Left kidney (tissue), 2 donors: ENCODE data around the gene MAD1L1. TPM values are rescaled to one million over a fixed set of nuclear protein-coding genes. Genes with fewer than 3 reads are reported as not detected.
"Not testable (repeated sequence)": the region's sequence is repeated elsewhere in the genome, so short reads cannot be mapped to it uniquely, and the experiment has no call there.

Experiments
- DNase-seq: peaks from one replicate; pipeline ENCODE4 v3.0.0-alpha.2; 2013
- polyA plus RNA-seq: library from polyadenylated mRNA; unstranded; fragments of 120-200 nt; gene quantifications from one replicate; pipeline ENCODE4 v1.2.1, GENCODE V29; 2013; ENCODE audit not compliant: insufficient read length

Gene MAD1L1
- polyA plus RNA-seq, 1 donor, result 21.8 TPM

DNA sequence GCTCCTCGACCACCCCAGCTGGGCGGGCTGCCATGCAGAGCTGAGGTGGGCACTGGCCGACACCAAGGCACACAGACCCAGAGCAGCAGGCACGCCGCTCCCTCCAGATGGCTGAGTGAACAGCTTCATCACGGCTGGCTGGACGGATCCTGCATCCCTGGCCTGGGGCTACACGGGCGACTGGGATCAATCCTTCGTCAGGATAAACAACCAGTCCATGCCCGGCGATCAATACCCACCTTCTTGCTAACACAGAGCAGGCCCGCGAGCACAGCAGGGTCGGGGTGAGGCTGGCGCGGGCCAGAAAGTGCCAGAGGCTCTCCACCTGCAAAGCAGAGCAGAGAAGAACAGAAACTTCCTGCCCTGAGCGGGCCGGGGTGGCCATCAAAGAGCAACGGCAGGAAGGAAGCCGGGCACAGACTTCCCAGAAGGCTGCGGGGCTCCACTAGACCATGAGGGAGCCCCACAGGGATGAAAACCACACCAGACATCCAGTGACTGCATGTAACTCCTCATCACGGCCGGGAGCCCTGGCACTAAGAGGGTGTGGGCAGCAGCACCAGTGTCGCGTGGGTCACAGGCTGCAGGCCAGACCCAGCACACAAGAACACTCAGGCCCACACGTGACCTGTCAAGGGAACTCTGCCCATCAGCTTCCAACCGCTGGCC, 166.4 kb downstream of the MAD1L1 start:
- DNase-seq, result no peak

DNA sequence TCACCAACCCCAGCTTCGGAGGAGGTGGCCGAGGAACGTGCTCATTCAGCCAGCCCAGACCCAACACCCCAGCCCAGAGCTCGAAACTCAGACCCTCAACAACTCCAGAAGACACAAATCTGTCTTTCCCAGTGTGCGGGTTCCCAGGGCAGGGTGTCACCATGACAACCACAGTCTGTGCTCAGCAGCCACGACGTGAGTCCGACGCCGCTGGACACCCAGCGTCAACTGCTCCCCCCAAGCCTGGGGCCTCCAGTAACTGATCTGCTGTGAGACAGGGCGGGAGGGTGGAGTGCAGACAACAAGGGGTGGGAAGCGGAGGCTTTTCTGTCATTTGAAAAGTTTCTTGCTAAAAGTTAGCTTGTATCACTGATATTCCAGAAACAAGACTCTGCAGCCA, 167.2 kb downstream of the MAD1L1 start:
- DNase-seq, result no peak

DNA sequence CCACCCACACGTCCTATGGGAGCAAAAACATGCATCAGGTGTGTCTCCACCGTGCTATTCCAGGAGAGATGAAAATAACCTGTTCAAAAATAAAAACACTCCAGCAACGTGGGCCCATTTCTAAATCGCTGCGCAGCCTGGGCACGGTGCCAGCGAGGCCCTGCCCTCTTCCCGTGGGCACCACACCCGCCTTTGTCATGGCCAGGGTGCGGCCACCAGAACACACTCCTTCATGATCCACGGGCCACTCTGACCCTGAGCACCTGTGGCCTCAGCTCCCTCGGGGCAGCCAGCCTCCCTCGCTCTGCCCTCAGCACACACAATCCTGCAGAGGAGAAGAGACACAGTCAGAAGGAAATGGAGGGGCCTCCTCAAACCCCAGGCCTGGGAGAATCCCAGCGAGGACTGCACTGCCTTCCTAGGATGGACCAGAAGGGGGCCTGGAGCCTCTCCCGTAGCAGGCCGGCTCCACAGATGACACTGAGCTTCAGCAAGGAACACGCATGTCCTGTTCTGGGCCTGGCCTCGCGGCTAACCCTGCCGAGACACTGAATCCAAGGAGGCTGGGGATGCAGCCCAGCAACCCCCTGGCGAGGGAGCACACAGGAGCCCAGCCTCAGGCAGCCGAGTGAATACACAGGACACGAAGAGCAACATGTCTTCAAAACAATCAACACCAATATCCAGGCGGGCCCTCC, 169.0 kb downstream of the MAD1L1 start:
- no peak for DNase-seq

DNA sequence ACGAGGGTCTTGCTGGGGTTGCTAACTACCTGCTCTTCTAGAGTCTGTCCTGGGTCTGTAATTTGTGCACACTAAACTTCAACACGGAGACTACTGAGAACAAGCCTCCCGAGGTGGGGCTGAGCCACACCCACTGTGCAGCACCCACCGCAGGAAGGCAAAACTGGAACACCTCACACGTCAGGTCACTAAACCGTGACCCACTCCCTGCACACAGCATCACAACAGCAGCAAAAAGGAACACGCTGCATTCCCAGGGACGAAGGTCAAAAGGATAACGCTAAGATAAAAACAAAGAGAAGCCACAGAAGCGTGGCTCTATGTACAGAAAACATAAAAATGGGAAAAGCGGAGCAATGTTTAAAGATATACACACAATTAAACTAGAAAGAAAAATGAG, 170.1 kb downstream of the MAD1L1 start:
- no peak for DNase-seq

DNA sequence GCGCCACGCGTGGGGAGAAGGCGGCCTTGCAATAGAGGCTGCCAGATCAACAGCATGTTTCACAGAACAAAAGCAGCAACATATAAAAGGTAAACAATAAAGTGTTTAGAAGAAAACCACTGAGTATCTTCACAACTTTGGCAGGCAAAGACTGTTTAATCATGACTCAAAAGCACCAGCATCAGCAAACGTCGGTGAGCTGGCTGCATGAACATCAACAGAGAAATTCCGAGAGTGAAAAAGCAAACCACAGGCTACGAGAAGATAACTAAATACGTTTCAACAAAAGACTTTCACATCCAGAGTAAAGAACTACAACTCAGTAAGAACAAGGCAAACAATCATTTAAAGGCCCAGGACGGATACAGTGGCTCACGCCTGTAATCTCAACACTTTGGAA, 172.0 kb downstream of the MAD1L1 start:
- no peak for DNase-seq

DNA sequence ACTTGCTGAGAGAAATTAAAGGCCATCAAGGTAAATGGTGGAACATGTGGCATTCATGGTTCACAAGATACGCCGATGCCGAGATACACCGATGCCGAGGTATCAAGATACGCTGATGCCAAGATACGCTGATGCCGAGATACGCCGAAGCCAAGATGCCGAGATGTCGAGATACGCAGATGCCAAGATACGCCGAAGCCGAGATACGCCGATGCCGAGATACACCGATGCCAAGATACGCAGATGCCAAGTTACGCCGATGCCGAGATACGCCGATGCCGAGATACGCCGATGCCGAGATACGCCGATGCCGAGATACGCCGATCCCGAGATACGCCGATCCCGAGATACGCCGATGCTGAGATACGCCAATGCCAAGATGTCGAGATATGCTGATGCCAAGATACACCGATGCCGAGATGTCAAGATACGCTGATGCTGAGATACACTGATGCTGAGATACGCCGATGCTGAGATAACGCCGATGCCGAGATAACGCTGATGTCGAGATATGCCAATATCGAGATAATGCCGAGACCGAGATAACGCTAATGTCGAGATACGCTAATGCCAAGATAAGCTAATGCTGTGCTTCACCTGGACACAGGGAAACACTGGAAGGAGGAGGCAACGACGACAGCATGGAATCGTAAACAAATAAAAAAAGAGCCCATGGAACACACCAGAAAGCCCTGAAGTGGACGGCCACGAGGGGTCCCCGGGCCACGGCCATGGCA, 172.6 kb downstream of the MAD1L1 start:
- DNase-seq, result no peak

DNA sequence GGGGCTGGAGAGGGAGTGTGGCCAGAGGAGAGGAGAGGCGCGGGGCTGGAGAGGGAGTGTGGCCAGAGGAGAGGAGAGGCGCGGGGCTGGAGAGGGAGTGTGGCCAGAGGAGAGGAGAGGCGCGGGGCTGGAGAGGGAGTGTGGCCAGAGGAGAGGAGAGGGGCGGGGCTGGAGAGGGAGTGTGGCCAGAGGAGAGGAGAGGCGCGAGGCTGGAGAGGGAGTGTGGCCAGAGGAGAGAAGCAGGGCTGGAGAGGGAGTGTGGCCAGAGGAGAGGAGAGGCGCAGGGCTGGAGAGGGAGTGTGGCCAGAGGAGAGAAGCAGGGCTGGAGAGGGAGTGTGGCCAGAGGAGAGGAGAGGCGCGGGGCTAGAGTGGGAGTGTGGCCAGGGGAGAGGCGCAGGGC, 174.5 kb downstream of the MAD1L1 start:
- not testable (repeated sequence) for DNase-seq

DNA sequence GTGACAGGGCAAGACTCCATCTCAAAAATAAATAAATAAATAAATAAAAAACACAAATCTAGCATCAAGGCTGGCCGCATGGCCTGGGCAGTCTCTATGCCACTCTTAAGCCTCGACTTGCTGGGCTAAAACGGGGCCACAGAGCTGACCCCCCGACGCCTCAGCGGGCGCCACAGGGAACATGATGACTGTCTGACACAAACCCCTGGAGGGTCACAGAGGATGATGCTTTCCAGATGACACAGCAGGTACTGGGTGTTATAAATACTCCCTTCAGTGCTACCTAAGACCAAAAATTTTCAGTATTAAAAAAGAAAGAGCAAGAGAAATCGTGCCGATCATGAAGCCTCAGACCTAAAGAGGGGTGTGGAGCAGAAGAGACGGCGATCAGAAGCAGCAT, 176.8 kb downstream of the MAD1L1 start:
- no peak for DNase-seq

DNA sequence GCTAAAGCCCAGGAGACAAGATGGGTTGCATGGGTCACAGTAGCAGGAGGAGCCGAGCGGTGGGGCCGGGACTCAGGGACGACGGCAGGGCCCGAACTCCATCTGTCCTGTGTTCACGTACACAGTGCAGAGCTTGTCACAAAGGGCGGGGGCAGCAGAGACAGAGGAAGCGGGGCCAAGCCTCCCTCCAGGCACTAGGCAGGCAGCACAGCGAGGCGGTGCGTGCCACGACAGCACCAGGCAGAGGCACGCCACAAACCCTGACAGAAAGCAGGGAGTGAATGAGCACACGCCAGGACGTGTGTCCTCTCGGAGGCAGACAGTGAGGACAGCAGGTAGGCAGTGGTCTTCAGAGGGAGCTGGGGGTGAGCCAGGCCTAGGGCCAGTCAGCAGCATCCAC, 177.8 kb downstream of the MAD1L1 start:
- no peak for DNase-seq

DNA sequence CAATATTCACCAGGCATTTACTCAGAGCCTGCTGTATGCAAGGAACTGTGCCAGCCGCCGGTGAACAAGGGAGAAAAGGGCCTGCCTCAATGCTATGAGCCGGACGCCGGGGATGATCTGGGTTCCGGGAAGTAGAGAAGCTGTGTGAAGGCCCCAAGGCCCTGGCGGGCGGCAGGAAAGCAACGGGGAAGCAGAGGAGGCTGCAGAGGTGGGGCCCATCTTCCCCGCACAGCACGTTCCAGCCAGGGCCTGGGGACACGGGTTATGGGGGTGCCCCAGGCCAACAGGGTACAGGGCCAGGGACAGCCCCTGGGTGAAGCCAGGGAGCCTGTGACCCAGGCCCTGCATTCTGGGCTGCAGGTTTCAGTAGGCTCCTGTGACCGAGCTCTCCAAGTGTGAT, 179.3 kb downstream of the MAD1L1 start:
- no peak for DNase-seq

DNA sequence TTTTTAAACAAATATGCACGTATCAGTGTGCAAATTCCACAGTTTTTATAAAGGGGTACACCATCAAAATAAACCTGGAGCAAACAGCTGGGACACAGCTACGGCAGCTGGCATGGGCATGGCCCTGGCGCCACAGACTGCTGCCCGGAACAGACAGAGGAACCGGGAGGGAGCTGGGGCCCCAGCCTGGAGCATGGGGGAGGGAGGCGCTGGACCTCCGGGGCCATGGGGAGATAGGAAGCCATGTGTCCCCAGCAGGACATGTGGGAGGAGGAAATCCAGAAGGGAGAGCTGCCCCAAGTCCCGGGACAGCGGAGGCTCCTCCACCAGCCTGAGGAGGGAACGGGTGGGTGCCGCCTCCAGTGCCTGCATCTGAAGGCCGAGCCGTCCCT, 180.1 kb downstream of the MAD1L1 start:
- DNase-seq, result no peak

DNA sequence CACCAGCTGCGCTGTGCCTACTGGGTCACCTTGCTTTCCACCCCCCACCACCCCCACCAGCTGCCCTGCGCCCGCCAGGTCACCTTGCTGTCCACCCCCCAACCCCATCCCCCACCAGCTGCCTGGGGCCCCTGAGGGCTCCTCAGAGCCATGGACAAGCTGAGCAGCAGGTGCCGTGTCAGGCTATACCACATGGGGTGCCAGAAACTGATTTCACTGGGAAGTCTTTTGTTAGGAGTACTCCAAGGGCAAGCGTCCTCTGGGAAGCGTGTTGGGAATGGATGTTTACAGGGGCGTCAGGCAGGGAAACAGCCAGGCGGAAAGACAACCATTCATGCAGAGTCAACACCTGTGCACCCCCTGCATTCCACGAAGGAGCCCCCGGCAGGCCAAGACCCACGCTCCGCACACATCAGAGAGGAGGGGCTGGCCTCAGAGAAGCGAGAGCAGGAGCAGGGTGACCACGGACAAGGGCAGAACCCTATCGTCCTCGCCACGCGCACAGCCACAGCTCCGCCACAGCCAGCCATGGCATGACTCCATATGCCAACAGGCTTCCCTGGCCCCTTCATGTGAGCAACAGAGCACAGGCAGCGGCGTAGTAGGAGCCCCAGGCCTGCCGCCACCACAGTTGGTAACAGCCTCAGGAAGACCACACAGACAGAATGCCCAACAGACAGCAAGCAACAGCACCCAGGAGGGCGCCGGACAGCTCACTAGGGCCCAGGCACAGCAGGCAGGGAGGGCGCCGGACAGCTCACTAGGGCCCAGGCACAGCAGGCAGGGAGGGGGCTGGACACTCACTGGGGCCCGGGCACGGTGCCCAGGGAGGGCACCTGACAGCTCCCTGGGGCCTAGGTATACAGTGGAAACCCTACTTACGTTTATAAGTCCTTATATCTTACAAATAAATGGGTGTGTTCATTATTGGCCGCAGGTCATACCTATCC, 180.8 kb downstream of the MAD1L1 start:
- DNase-seq, result no peak

DNA sequence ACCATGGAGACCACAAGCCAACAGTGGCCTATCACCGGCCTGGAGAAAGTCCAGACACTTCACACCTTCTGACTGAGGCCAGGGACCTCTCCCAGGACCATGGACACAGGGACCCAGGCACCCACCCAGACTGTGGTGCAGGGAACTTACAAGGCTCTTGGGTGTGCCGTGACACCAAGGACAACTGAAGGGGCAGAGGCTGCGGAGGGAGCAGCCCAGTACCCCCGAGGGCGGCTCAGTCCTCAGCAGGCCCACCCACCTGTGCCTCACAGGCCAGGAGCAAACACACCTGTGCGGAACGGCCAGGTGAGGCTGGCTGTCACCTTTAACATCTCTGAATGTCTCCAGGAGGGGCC, 182.3 kb downstream of the MAD1L1 start:
- no peak for DNase-seq

DNA sequence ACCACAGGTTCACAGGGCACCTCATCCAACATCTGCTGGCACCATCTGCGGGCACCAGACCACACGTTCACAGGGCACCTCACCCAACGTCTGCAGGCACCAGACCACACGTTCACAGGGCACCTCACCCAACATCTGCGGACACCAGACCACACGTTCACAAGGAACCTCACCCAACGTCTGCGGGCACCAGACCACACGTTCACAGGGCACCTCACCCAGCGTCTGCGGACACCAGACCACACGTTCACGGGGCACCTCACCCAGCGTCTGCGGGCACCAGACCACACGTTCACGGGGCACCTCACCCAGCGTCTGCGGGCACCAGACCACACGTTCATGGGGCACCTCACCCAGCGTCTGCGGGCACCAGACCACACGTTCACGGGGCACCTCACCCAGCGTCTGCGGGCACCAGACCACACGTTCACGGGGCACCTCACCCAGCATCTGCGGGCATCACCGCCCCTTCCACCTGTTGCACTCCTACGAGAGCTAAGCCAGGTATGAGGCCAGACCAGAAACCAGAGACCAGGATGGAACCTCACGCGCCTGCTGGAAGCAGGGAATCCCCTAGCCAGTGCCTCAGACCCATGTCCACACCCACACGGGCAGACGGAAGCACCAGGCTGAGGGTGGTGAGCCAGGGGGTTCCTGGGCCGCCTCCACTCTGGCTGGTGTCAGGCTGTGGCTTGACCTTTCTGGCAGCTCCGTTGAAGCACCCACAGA, 182.8 kb downstream of the MAD1L1 start:
- DNase-seq, result no peak

DNA sequence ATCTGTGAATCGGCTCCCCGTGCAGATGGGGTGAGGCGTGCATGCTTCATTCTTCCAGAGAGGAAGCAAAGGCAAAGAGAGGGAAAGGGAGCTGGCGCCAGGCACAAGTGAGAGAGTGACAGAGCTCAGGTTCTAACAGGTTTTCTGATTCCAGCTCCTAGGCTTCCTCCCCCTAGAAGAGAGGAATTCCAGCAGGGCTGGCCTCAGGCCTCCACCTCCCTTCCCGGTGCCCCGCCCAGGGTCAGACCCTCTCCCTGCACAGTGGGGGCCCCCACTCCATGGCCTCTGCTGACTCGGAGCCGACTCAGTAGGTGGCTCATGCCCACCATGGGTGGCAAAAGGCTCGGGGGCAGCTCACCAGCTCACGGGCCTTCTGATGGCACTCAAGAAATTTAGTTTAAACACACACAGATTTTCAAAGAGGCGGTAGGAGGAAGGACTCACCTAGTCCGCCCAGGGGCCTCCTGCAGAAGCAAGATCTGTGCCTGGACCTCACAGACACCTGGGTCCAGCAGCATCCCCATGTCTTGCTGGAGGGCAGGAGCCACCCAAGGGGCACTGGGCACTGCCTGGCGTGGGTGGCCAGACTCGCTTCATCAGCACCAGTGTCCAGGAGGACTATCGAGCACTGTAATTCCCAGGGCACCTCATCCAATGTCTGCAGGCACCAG, 183.5 kb downstream of the MAD1L1 start:
- DNase-seq, result no peak

DNA sequence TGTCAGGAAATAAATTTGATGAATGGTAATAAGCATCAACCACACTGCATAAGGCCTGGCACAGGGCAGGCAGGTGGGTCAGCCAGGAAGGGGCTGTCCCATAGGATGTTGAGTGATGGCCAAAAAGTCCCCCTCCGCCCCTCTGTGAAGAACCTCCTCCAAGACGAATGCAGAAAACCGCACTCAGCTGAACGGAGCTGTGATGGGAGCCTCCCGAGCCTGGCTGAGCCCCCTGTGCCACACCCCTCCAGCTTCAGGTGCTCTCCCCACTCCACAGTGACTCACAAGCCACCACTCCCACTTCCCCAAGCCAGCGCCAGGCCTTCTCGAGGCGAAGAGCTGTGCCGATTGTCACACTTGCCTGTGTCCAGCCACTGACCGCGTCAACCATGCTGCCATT, 184.2 kb downstream of the MAD1L1 start:
- no peak for DNase-seq

DNA sequence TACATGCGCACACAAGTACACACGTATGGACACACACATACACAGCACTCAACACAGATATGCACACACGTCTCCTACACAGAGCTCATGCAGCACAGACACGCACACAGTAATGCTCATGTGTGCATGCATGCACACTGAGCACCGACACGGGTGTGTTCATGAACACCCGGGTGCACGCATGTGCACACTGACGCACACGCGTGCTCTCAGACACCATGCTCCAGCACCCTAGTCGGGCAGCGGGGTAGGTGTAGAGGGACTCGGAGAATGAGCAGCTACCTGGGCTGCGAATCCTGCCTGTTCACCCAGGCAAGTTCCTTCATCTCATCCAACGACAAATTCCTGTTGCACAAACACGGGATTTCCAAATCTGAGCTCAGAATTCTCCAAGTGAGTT, 184.7 kb downstream of the MAD1L1 start:
- no peak for DNase-seq

DNA sequence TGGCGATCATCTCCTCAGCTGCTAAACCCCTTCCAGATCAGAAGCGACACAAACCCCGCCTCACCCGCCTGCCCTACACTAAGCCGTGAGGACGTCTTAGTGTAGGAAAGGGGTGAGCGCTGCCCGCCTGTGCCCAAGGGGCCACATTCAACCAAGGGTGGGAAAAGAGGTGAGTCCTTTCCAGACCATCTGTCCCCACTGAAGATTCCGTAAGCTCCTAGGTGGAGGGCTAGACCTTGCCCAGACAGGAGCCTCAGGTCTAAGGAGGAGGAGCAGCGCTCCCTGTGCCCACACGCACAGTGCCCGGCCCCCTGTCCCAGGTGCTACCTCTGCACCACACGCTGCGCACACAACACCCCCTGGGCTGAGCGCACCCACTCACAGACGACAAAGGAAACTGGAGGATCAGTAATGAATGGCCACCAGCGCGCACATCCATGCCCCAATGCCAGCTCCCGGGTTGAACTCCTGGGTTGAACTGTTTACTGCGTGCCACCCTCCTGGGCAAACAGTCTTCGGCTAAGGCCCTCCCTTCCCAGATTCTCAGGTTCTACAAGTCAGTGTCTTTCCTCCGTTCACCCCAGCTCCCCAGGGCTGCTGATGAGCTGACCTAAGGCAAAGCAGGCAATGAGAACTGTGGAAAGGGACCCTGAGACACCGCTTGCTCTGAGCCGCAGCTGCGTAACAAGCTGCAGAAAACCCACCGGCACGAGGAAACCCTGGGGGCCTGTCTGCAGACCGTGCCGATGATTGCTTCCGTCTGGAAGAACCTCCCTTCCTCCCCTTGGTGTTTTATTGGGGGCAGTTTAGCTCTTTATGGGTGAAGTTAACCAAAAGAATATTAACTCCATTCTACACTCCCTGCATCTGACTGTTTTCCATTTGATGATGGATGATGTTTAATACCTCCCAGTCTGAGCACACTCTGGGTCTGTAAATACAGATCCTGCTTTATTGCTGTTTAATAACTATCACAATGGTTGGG, 185.9 kb downstream of the MAD1L1 start:
- DNase-seq, result no peak

DNA sequence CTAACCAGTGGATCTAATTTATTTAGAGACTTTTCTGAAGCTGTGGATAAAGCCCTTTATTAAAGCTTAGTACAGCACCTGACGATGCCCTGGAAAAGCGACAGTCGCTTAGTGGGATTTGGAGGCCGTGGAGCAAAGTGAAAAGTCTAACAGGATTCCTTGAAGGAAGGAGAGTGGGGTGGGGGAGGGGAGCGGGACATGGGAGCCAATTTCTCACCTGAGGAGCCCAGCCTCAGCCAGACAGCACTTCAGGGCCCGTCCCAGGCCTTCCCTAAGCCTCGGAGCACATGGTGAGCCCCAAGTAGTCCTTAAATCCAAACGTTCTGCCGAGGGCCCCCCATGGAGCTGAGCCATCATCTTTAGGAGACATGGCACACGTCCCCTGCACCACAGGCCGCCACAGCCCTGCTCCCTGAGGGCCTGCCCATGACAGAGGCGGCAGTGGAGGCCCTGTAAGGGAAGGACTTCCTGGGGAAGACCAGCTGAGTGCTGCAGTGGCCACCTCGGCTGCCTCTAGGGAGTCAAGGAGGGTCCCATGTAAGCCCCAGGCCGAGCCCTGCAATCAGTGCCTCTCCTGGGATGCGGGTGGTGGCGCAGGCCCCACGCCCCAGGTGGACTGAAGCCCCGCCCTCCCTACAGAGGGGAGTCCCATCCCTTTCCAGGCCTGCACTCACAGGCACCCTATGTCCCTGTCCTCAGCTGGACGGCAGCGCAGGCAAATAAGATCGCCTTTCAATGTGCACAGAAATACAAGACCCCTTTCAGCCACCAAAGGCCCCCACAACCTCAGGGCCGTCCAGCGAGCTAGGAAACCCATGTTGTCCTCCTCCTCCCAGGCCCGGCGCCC, 187.0 kb downstream of the MAD1L1 start:
- DNase-seq, result no peak
